GM18873 (cell line): ENCODE results near the gene MRTFA.
"Not testable (repeated sequence)": the region's sequence is repeated elsewhere in the genome, so short reads cannot be mapped to it uniquely, and the experiment has no call there.

Experiments
- ATAC-seq: cut with Tn5 transposase; IDR thresholded peaks from one replicate; pipeline ENCODE4 v1.9.1; 2021; ENCODE audit warnings: mild to moderate bottlenecking, moderate library complexity, moderate number of reproducible peaks; ENCODE audit not compliant: unreplicated experiment, low FRiP score

Gene MRTFA

DNA sequence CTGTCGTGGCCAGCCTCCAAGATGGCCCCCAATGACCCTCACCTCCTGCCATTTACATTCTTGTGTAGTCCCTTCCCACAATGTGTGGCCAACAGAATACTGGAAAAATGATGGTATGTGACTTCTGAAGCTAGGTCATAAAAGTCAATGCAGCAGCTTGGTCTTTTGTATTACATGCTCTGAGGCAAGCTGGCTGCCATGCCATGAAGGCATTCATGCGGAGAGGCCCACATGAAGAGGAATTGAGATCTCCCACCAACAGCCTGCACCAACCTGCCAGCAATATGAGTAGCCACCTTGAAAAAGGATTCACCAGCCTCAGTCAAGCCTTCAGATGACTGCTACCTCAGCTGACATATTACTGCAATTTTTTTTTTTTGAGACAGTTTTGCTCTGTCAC, 4.6 kb downstream of the MRTFA start:
- no peak for ATAC-seq

DNA sequence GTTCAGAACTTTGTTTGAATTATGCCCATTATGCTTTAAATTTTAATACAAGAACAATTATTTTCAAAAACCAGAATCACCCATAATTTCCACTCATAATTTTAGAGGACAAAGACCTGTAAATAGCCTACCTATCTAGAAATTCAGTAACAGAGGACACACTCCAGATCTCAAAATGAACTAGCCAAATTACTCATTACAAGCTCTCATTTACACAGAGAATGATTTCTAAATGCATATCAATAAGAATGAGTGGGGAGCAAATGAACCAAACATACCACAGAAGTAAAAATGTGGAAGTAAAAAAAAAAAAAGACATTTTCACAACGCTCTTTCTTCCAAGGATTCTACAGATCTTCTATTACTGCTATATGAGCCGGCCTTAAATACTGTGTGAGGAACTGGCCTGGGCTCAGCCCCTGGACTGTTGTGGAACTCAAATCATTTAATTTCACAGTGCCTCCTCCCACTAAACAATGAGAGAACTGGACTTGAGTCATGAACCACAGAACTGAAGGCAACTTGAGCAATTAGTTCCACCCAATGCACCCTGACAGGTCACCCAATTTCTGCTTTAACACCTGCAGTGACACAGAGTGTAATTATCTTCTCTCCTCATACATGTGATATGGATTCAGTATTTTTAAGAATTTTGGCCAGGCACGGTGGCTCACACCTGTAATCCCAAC, 8.0 kb downstream of the MRTFA start:
- no peak for ATAC-seq

DNA sequence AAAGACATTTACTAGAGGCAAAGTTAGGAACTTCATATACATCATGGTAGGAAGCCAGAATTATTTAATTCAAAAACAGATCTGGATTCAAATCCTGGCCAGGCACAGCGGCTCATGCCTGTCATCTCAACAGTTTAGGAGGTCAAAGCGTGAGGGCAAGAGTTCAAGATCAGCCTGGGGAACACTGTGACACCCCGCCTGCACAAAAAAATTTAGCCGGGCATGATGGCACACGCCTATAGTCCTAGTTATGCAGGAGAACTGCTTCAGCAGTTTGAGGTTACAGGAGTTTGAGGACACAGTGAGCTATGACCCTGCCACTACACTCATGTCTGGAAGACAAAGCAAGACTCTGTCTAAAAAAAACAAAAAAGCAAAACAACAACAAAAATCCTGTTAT, 8.9 kb downstream of the MRTFA start:
- no peak for ATAC-seq

GRCh38 chr22:40626851-40627250, 9.7 kb downstream of the MRTFA start:
- ATAC-seq = no peak

GRCh38 chr22:40625794-40626193, 10.7 kb downstream of the MRTFA start:
- ATAC-seq = not testable (repeated sequence)

DNA sequence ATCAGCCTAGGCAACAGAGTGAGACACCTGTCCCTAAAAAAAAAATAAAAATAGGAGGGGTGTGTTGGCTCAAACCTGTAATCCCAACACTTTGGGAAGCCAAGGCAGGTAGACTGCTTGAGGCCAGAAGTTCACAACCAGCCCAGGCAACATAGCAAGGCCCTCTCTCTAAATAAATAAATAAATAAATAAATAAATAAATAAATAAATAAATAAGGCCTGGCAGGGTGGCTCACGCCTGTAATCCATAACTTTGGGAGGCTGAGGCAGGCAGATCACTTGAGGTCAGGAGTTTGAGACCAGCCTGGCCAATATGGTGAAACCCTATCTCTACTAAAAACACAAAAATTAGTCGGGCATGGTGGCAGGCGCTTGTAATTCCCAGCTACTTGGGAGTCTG, 11.2 kb downstream of the MRTFA start:
- not testable (repeated sequence) for ATAC-seq

- ATAC-seq = no peak
Measured at GRCh38 chr22:40624770-40625169, 11.7 kb downstream of the MRTFA start.

GRCh38 chr22:40621309-40622151, 15.0 kb downstream of the MRTFA start:
- ATAC-seq = no peak

- no peak for ATAC-seq
Measured at GRCh38 chr22:40620464-40621046, 16.0 kb downstream of the MRTFA start.

- ATAC-seq = no peak
Measured at GRCh38 chr22:40618400-40618799, 18.1 kb downstream of the MRTFA start.

GRCh38 chr22:40616578-40616977, 19.9 kb downstream of the MRTFA start:
- no peak for ATAC-seq

DNA sequence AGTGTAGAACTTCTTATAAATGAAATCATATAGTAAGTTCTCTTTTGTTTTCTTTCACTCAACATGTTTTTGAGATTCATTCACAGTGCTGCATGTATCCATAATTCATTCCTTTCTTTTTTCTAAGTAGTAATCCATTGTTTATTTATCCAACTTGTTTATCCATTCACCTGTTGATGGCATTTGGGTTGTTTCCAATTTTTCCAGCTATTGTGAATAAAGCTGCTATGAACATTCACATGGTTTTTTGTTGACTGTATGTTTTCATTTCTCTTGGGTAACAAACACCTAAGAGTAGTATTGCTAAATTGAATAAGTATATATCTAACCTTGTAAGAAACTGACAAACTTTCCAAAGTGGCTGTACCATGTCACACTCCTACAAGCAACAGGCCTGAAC, 23.5 kb downstream of the MRTFA start:
- no peak for ATAC-seq

DNA sequence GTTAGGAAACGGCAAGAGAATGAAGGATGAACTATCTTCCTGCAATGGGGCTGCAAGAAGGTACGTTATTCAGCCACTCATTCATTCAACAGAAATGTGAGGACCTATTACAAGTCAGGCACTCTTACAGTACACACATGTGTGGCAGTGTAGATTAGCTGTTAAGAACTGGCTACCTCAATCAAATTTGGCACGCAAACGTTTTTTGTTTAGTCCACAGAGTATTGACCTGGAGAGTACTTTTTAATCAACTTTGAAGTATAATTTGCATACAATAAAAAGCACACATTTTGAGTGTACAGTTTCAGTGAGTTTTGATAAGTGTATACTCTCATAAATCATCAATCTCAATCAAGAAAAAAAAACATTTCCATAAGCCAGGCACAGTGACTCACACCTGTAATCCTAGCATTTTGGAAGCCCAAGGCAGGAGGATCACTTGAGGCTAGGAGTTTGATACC, 24.2 kb downstream of the MRTFA start:
- ATAC-seq = no peak

DNA sequence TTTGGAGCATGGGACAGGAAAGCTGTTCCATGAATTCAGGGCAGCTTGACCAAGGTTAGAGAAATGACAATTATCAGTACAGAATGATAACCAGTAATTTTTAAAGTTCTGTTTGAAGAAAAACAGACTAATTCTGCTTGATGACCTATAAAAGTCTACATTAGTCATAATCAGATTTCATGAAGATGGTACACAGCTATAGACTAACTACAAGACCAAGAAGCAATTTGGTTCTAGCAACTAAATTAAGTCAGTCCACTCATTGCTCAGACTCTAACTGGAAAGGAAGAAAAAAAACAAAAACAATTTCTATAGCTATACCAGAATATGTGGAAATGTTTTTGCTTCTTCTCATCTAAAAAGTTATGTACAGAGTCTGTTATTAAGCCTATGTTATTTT, 24.9 kb downstream of the MRTFA start:
- no peak for ATAC-seq

- ATAC-seq = no peak
Measured at GRCh38 chr22:40610329-40610850, 26.1 kb downstream of the MRTFA start.

DNA sequence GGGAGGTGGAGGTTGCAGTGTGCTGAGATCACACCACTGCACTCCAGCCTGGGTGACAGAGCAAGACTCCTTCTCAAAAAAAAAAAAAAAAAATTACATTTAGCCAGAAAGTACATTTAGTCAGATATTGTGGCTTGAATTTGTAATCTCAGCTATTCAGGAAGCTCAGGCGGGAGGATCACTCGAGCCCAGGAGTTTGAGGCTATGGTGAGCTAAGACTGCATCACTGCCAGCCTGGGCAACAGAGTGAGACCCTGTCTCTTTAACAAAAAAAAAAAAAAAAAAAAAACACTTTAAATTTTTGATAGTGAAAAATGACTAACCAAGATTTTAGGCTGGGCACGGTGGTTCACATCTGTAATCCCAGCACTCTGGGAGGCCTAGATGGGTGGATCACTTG, 27.3 kb downstream of the MRTFA start:
- ATAC-seq = no peak

DNA sequence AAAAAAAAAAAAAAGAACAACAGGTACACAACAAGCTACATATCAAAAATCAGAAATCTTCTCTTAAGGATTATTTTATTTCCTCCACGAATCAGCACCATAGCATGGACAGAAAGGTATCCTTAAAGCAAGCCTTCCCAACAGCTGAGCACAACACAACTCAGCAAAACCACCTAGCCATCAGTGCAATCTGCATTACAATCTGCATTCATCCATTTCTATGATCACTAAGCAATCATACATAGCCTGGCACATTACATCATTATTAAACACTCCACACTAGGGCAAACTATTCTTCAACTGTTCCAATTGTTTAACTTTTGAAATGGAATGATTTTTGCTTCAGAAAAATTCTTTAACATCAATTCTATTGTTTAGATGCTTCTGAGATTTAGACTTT, 29.0 kb downstream of the MRTFA start:
- ATAC-seq = no peak

GRCh38 chr22:40606306-40606705, 30.2 kb downstream of the MRTFA start:
- ATAC-seq = no peak

DNA sequence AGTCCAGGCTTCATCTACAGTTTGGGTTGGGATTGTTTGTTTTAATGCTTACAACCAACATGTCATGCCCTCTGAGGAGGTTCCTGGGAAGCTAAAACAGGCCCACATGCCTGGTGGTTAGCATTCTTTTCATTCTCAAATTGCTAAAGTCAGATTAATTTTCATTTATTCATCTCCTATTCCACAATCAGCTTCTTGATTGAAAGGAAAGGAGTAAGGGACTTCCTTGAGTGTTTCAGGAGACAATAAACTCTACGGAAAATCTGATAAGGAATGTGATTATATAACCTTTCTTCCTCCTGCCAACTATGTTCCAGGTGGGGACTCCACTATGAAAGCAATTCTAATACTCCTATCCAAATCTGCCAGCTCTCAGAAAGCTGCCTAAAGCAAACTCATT, 30.8 kb downstream of the MRTFA start:
- ATAC-seq = no peak

DNA sequence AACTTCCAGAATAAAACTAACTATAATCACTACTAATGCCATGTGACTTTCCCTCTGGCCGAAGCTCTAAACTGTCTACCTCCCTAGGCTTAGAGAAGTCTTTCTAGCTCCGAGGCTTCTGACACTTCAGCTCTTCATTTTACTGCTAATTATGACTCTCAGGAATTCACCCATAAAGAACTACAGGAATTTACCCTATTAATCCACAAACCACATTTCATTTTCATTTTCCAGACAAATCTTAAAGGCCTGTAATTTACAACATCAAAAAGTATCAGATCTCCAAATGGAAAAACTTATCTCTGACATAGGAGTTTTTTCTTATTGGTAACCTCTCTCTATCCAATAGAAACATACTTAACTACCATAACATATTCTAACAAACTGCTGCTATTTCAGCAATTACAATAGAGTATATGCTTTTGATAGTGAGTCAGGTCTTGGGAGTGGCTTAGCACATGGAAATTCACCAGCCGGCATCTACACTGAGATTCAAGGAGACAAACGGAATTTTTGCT, 33.4 kb downstream of the MRTFA start:
- no peak for ATAC-seq

- no peak for ATAC-seq
Measured at GRCh38 chr22:40602231-40602630, 34.3 kb downstream of the MRTFA start.
